K562 (cell line): ENCODE results near the gene SLC39A7. TPM values are rescaled to one million over a fixed set of nuclear protein-coding genes. Genes with fewer than 3 reads are reported as not detected.
A peak's percentile ranks its signal among the peaks of the same experiment; 100 is the strongest.

ENCODE experiments used
- BRF2 ChIP-seq: IDR thresholded peaks from 3 replicates; pipeline ENCODE4 v1.6.1; 2011; ENCODE audit warnings: borderline replicate concordance, mild to moderate bottlenecking; ENCODE audit not compliant: insufficient read length, insufficient read depth
- DIDO1 ChIP-seq: fragments of 450-650 bp; IDR thresholded peaks from 2 replicates; pipeline ENCODE4 v1.6.1; 2016; ENCODE audit warnings: low read depth, missing biosample characterization, missing genetic modification characterization
- ERF ChIP-seq: fragments of 450-650 bp; formaldehyde crosslinking; IDR thresholded peaks from 2 replicates; pipeline ENCODE4 v1.4.0; 2020; ENCODE audit warnings: mild to moderate bottlenecking, mixed read lengths
- FIP1L1 ChIP-seq: fragments of 200-400 bp; formaldehyde crosslinking; IDR thresholded peaks from 2 replicates; pipeline ENCODE4 v1.6.1; 2018; ENCODE audit warnings: mild to moderate bottlenecking, low read depth, low read length; ENCODE audit not compliant: poor library complexity, severe bottlenecking
- GTF2F1 ChIP-seq: IDR thresholded peaks from 2 replicates; pipeline ENCODE4 v1.6.1; 2011; ENCODE audit warnings: low read depth, low read length, improper control_type of control experiment
- HES1 ChIP-seq: fragments of 450-650 bp; IDR thresholded peaks from 2 replicates; pipeline ENCODE4 v1.6.1; 2016; ENCODE audit warnings: low read depth, mild to moderate bottlenecking, moderate library complexity
- KDM2B ChIP-seq: fragments of 250-450 bp; sonication (Bioruptor Pico); IDR thresholded peaks from 2 replicates; pipeline ENCODE4 v1.8.0; 2021; ENCODE audit warnings: mild to moderate bottlenecking, moderate library complexity
- MAZ ChIP-seq, 2 experiments: fragments of 450-650 bp in 1 of 2; sonication (generic) in 1 of 2; formaldehyde crosslinking; IDR thresholded peaks in 1 of 2; conservative IDR thresholded peaks in 1 of 2; 2 replicates each; pipeline versions ENCODE4 v1.4.0 to v1.5.0; 2020; ENCODE audit warnings: mild to moderate bottlenecking in 1 of 2, missing genetic modification reagents in 1 of 2
- MLLT1 ChIP-seq, 2 experiments: fragments of 450-650 bp; IDR thresholded peaks; 2 replicates each; pipeline ENCODE4 v1.6.1; 2016
- MXI1 ChIP-seq: IDR thresholded peaks from 2 replicates; pipeline ENCODE4 v1.6.1; 2011; ENCODE audit warnings: low read depth, mild to moderate bottlenecking, improper control_type of control experiment, low read length
- MYNN ChIP-seq, 2 experiments: sonication (generic); formaldehyde crosslinking in 1 of 2; IDR thresholded peaks; 2 replicates each; pipeline versions ENCODE4 v1.5.0 to v1.6.1; 2016 to 2020; ENCODE audit warnings: antibody characterized with exemption in 1 of 2, missing genetic modification reagents in 1 of 2
- NFATC3 ChIP-seq: fragments of 450-650 bp; IDR thresholded peaks from 2 replicates; pipeline ENCODE4 v1.6.1; 2017; ENCODE audit warnings: mild to moderate bottlenecking
- NFE2 ChIP-seq: IDR thresholded peaks from 2 replicates; pipeline ENCODE4 v1.6.1; 2014; ENCODE audit warnings: antibody characterized with exemption, low read depth
- PPARD ChIP-seq: fragments of 250-450 bp; sonication (Bioruptor Pico); IDR thresholded peaks from 2 replicates; pipeline ENCODE4 v1.8.0; 2022; ENCODE audit warnings: inconsistent platforms, mild to moderate bottlenecking, moderate library complexity
- RBFOX2 ChIP-seq: fragments of 200-400 bp; formaldehyde crosslinking; IDR thresholded peaks from 2 replicates; pipeline ENCODE4 v1.6.1; 2017; ENCODE audit warnings: low read depth, mild to moderate bottlenecking, low read length, moderate library complexity
- RBM17 ChIP-seq: fragments of 200-400 bp; formaldehyde crosslinking; IDR thresholded peaks from 2 replicates; pipeline ENCODE4 v1.6.1; 2017; ENCODE audit warnings: low read depth, mild to moderate bottlenecking, low read length, borderline replicate concordance
- RNF2 ChIP-seq: sonication (generic); IDR thresholded peaks from 2 replicates; pipeline ENCODE4 v1.6.1; 2016
- USF2 ChIP-seq: sonication (generic); formaldehyde crosslinking; IDR thresholded peaks from 2 replicates; pipeline ENCODE4 v1.5.0; 2020; ENCODE audit warnings: missing genetic modification reagents
- ZBTB8A ChIP-seq: fragments of 450-650 bp; IDR thresholded peaks from 2 replicates; pipeline ENCODE4 v1.6.1; 2018; ENCODE audit warnings: mild to moderate bottlenecking, moderate library complexity; ENCODE audit not compliant: partially characterized antibody
- ZNF644 ChIP-seq: fragments of 200-800 bp; sonication (Bioruptor generic); IDR thresholded peaks from 2 replicates; pipeline ENCODE4 v1.6.1; 2016; ENCODE audit warnings: low read depth, missing genetic modification characterization, missing compliant biosample characterization
- polyA plus RNA-seq, 8 experiments: library from polyadenylated mRNA; depleted of rRNA in 4 of 8; stranded (reverse) in 5 of 8; unstranded in 3 of 8; fragments of >200 nt; fragmentation: Nextera tagmentation in 2 of 8; fragmentation: Illumina TruSeq in 1 of 8; extraction: Ambion mirVana in 2 of 8; extraction: Trizol in 1 of 8; gene quantifications; 2 replicates each; pipeline versions ENCODE4 v1.2.1 to v1.2.3, GENCODE V29; 2011 to 2014; ENCODE audit warnings: inconsistent platforms in 1 of 8, missing spikeins in 1 of 8
- total RNA-seq, 7 experiments: library from RNA; depleted of rRNA in 6 of 7; stranded (reverse); fragments of >200 nt in 6 of 7; fragmentation: Illumina TruSeq in 2 of 7; extraction: Trizol in 2 of 7; gene quantifications; 2 replicates each; pipeline versions ENCODE4 v1.2.1 to v1.2.3, GENCODE V29; 2011 to 2021; ENCODE audit warnings: low replicate concordance in 1 of 7

Gene SLC39A7
- total and polyA plus RNA-seq, 9 of the 15 experiments (the other 6 are each of a cell fraction or from before 2014, with no cell fraction given) = 21.7 to 169 (median 121) TPM

- TF ChIP-seq HES1 (no peak), KDM2B (CRISPR knock-in tag) (no peak), RNF2 (no peak), BRF2 (no peak), USF2 (CRISPR knock-in tag) (no peak), FIP1L1 (no peak), RBFOX2 (peak; percentile 55), MLLT1 (IDR thresholded peaks at IDR 0.05) (no peak), ZBTB8A (no peak), NFATC3 (no peak), DIDO1 (tag) (no peak), MAZ (CRISPR knock-in tag; conservative IDR thresholded peaks at IDR 0.05 in 1 of 2, IDR thresholded peaks at IDR 0.05 in 1 of 2) (0 out of 4 replicates have a peak, but pooled peaks of 1 of the 2 experiments have one; percentile 36), NFE2 (no peak), RBM17 (no peak), GTF2F1 (no peak), ERF (CRISPR knock-in tag) (peak; percentile 81; the same call in 1 of the 2 replicates), PPARD (CRISPR knock-in tag) (no peak), ZNF644 (tag) (no peak), MYNN (IDR thresholded peaks at IDR 0.05) (0 out of 2 replicates have a peak, but pooled peaks have one; percentile 35), MYNN (CRISPR knock-in tag; IDR thresholded peaks at IDR 0.05) (no peak), MXI1 (no peak)
Measured at GRCh38 chr6:33213166-33213988, 12.7 kb downstream of the SLC39A7 start (continued).
